T-helper 22 cell (primary cell): ENCODE data around the gene STRIP2.
"Not testable (repeated sequence)": the region's sequence is repeated elsewhere in the genome, so short reads cannot be mapped to it uniquely, and the experiment has no call there.

ENCODE experiments used
- DNase-seq: peaks from one replicate; pipeline ENCODE4 v3.0.0-alpha.2; 2020; ENCODE audit warnings: low read depth

Gene STRIP2

DNA sequence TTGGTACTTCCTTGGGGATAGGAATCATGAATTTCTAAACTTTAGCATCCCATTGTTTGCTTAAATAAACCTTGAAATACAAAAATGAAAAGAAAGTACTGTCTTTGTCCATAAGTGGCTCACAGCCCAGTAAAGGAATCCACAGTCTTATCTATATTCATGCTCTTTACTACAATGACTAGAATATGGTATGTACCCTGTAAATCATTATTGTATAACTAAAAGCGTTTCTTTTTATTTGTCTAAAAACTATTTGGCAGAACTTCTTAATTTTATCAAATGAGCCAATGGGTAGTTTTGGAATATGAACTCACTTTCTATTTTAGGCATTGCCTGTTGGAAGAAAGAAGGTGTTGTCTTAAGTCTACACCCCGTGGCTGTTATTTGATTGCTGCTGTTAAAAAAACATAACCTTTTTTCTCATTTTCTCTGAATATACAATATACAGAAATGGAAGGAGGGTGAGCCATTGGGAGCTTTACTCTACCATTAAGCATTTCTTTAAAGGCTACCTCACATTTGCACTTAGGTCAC is 12.4 kb upstream of the STRIP2 start:
- no peak for DNase-seq

DNA sequence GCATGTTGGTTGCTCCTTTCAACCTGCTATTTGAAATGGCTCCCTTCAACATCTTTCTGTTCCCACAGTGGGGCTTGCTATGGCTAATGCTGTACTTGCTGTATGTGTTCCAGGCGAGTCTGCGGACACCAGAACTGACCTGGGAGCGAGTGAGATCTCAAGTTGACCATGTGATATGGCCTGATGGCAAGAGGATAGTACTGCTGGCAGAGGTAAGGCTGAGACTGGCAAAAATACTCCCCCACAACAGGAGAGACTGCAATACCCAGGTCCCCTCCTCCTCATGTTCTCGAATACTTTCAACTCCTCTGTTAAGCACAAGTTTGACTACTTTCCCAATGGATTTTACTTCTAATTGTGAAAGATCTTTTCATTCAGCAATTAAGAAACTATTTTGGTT is 11.5 kb upstream of the STRIP2 start:
- no peak for DNase-seq

DNA sequence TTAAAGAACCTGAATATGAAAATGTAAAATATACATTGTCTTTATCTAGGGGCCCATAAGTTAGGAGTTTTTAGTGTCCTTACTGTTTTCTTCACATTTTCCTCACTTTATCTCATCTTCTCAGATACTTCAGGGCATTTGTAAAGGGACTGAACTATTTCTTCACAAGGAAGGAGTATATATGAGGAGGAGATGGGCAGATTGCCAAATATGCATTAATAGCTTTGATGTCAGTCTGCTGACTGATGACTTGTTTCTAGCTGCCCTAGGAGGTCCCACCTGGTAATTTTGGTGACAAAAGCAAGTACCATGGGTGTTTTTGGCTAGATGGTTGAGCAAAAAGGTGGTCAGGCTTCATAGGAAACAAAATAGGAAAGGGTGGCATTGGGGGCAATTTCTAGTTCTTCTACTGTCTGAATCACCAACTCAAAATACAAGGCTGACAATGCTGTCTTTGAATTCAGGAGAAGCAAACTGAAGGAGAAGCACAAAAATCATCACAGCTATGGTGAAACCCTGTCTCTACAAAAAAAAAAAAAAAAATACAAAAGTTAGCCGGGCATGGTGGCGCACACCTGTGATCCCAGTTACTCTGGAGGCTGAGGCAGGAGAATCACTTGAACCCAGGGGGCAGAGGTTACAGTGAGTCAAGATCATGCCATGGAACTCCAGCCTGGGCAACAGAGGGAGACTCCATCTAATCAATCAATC is 10.4 kb upstream of the STRIP2 start:
- DNase-seq = no peak

DNA sequence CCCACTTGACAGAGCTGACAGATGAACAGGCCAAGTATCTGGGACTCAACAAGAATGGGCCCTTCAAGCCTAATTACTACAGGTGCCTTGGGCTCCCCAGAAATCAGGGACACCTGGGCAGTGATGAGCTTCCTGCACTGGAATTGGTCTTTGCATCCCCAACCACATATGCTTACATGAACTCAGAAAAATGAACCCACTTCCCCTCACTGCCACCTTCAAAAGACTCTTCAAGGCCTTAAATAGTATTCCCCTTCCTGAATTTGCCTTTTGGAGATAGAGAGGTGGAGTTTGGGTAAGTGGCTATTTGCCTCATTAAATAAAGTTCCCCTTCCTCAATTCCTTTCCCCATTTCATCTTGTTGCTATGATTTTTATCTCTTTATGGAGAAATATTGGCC is 7.8 kb upstream of the STRIP2 start:
- no peak for DNase-seq

DNA sequence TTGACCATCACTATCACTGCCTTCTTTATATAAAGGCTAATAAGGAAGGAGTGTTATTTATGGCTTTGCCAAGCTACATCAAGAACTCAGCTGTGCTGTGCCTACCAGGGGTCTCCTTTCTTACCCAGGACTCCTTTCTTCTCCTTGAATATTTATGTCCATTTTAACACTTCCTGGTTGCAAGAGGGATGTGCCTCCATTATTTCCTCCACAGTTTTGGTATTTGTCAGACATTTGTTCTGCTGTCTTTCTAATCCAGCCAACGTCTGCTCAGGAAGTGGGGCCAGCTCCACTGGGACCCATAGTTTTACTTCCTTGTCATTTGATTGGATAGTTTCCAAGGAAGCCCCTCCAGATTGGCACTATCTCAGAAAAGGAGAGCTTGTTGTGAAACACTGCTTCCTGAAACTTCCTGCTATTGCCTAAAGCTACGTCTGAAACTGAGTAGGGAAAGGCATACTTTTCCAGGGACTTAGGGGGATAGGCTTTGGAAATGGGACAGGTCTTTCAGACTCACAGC is 6.6 kb upstream of the STRIP2 start:
- DNase-seq = no peak

DNA sequence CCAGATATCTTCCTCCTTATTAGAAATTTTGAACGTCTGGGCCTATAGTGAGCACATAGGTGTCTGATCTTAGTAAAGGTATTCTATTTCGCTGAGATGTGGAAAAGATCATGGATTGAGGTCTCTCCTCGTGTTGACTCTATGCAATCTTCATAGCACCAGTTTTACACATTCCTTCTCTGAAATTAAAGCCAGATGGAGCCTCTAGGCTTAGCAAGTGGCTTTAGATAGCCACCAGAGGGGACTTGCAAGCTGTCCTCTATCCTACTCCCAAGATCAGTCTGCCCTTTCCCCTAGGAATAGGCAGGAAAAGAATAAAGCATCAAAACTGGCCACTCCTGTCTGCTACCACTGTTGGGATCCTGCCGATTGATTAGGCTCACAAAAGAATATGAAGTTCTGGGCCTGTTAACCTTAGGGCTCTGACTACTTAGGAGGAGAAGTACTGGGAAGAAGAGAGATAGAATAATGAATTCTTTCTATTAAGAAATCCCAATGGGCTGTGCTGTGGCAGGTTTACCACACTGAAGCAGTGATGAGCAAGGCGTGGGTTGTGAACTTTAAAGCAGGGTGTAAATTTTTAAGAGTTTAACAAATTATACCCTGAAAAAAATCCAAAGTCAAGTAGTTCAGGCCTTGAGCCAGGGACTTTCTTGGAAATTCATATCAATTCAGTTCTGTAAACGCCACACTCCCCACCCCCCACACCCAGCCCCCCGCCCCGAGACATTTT is 2.2 kb upstream of the STRIP2 start:
- no peak for DNase-seq

DNA sequence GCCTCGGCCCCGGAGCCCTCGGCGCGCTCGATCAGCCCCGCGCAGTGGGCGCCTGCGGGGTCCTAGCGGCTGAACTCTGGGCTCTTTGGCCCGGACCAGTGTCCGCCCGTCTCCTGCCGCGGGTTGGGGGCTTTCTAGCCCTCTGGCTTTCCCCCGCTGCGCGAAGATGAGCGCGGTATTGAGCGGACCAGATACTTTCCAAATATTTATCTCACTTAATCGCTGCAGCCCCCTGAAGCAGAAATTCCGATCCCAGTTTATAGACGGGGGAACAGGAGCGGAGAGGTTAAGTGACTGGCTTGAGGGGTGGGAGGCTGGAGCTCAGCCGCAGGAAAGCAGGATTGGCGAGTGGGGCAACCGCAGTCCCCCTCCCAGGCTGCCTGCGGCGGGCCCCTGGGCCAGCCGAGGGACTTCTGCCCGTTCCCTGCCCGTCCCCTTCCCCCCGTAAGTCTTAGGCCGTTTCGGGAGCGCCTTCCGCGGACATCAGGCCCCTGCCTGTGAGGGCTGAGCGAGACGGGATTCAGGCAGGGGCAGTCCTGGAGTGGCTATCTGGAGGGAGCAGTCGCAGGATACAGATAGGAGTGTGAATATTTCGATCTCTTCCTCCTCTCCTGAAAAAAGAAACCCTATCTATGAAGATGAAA is 565 bp downstream of the STRIP2 start:
- no peak for DNase-seq

DNA sequence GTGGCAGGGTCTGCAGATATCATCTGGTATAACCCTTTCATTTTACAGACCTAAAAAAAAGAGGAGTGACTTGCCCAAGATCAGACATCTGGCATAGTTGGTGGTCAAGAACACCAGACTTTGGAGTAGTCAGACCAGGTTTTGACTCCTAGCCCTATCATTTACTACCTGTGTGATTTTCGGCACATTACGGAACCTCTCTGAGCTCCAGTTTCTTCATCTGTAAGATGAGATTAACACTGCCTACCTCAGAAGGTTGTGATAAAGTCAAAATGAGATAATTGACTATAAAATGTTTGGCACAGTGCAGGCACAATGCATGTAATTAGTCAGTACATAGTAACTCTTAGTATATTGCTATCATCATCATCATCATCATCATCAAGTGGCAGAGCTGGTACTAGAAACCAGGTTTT is 1.2 kb downstream of the STRIP2 start:
- DNase-seq = no peak

DNA sequence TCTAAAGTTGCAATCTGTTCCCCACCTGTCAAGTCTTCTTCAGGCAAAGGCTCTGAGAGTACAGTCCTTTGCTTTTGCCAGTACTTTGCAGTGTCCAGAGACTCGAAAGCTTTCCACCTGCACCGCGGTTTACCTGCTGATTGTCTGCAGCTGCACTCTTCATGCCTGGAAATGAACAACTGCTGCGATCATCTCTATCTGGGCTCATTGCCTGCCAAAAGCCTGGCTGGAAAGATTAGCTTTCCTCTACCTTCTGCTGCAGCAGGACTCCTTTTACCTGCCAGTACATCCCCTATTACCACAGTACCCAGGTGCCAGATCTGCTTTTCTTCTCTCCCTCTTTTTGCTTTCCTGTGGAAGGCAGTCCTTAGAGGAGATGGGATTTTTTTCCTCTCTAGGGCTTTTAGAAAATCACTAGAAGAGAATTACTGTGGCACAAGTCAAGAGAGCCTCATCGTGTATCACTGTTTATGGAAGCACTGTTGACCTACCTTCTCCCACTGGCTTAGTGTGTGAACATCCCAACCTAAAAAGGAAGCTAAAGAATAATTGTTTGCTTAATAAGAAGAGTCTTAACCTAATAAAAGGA is 2.2 kb downstream of the STRIP2 start:
- DNase-seq = no peak

DNA sequence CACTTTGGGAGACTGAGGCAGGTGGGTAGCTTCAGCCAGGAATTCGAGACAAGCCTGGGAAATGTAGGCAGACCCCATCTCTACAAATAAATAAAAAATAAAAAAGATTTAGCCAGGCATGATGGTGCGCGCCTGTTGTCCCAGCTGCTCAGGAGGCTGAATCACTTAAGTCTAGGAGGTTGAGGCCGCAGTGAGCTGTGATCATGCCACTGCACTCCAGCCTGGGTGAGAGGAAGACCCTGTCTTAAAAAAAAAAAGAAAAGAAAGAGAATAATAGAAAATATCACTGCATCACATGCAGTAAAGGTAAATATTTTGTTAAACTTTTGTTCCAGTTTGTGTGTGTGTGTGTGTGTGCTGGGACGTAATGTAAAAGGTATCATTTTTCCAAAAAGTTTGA is 3.0 kb downstream of the STRIP2 start:
- no peak for DNase-seq

DNA sequence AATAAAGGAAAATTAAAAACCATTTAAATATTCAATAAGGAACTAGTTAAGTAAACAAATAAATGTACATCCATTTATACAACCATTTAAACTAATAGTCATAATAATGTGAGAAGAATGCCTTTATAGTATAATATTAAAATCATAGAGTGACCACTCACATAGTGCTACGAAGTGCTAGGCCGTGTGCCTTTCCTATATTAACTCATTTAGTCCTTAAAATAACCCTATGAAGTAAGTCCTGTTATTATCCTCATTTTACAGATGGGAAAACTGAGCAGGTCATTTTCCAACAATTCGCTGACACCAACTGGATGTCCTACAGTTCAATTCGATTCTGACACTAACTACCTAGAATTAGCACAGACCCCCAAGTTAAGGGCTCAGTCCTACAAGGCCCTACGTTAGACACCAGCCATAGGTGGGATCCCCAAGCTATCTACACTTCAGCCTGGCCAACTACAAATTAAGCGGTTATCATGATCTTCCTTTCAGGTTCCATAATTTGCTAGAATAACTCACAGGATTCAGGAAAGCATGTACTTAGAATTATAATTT is 4.1 kb downstream of the STRIP2 start:
- DNase-seq = no peak

DNA sequence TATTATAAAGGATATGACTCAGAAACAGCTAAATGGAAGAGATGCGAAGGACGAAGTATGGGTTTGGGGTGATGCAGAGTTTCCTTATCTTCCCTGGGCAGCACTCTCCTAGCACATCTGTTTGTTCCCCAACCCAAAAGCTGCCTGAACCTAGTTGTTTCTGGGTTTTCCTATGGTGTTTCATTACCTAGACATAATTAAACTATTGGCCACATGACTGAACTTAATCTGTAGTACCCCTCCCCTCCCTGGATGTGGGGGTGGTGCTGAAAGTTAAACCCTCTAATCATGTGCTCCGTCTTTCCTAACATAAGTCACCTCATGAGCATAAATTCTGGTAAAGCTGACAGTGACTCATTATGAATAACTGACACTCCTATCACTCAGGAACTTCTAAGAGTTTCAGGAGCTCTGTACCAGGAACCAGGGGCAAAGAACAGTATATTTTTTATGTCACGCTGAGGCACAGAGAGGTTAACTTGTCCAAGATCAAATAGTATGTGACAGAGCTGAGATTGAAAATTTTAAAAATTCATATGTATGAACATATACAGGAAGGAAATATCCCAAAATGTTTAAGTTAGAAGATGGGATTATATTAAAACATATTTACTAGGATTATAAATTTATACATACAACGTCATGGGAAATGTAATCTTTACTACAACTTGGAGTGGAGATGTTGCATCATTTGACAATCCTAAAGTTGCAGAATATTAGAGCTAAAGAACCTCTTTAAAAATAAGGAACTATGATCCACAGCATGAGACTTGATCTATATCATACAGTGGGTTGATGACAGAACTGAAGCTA is 4.8 kb downstream of the STRIP2 start:
- DNase-seq = no peak

DNA sequence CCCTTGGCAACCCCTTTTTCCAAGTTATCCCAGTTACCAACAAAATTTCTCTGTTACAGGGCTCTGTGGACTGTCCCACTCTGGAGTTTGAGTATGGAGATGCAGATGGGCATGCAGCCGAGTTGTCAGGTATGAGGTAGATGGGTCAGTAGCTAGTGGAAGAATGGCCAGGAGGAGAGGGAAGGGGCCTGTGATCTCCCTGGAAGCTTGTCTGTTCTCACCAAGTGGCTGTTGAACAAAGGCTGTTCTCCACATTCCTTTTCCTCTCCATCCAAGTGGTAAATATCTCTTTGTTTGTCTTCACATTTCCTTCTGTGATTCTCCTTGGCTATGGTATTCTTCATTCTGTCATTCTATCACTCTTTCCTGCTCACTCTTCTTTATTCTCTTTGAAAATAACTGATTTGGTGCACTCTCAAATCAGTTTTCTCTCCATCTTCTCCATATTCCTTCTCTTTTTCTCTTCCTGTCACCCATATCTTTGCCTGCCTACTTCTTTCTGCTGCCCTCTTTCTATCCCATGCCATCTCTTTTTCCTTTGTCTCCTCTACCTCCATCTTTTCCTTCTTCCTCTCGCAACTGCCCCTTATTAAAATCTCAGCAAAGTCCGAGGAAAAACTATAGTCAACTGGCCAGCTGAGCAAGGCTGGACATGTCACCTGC is 5.9 kb downstream of the STRIP2 start:
- no peak for DNase-seq

DNA sequence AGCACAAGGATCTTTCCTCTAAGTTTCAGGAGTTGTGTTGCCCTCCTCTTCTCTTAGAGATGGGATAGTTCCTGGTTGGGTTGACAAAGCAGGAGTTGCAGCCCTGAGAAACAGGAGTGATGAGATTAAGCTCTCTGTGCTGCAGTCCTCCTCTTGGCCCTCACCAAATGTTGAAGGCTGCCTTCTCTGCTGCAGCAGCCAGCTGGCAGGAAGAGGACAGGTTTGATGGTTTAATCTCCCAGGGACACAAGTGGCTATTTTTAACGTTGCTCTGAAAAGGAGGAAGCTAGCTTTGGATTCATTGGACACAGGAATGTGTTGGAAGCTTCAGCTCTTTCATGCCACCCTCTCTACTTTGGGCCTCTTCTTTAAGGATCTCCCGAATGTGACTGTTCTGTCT is 9.4 kb downstream of the STRIP2 start:
- DNase-seq = no peak

DNA sequence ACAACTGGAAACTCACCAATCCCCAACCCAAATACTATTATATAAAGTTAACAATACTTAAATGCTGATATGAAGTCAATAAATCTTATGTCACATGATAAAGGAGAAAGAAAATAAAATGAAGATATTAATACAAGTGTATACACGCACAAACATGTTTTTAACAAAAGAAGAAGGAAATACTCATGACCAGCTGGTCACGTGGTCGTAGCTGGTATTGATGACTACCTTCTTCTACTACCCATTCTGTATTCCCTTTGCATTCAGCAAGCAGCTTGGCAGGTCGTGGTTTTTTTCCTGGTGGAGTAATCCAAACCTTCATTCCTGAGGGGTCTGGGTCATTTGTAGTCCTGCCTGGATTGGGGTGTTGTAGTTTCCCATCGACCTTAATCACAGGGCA is 10.5 kb downstream of the STRIP2 start:
- not testable (repeated sequence) for DNase-seq

DNA sequence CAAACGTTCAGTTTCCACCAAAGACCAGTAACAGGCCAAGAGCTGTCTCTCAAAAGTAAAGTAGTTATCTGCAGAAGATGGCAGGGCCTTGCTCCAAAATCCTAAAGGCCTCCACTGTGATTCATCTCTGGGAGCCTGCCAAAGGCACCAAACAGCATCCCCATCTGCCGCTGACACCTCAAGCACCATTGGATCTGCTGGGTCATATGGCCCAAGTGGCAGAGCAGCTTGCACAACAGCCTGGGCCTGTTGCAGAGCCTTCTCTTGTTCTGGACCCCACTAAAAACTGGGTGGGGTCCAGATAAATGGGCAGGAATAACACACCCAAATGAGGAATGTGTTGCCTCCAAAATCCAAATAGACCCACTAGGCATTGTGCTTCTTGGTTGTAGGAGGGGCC is 12.7 kb downstream of the STRIP2 start:
- DNase-seq = not testable (repeated sequence)

DNA sequence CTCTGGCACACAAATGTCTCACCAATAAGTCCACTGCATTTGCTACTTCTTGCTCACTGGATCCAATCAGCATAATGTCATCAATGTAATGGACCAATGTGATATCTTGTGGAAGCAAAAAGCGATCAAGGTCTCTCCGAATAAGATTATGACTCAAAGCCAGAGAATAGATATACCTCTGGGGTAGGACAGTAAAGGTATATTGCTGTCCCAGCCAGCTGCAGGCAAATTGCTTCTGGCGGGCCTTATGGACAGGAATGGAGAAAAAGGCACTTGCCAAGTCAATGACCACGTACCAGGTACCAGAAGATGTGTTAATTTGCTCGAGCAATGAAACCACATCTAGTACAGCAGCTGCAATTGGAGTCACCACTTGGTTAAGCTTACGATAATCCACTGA is 13.2 kb downstream of the STRIP2 start:
- DNase-seq = not testable (repeated sequence)

DNA sequence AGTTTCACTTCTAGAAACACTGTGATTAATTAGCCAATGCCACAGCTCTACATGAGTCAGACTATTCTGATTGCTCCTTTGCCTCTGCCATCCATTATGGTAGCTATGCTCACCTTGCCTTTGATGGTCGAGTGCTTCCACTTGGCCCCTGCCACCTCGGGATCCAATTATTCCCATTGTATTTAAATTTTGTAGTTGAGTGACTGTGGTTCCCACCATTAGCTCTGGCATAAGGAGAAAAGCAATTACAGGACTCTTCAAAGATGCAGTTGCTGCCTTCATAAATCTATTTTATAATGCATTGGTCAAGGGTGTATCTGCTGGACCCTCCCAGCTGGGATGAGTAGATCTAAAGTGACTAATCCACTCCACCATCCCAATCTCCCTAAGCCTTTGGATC is 14.4 kb downstream of the STRIP2 start:
- DNase-seq = not testable (repeated sequence)

DNA sequence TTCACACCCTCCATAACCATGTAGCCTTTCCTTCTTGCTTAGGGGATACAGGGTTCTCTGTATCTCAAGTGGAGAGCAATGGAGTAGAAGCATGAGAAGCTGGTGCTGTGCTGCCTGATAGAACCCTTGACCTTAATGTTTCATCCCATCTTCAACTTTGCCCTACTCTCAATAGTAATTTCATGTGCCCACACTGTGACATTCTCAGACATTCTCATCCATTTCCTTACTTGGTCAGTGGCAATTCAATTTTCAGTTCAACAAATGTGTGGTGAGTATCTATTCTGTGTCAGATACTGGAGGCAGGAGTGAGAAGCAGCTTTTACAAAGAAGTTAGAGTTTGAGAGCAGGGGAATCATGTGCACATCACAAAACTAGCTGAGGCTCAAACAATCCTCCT is 16.1 kb downstream of the STRIP2 start:
- no peak for DNase-seq

DNA sequence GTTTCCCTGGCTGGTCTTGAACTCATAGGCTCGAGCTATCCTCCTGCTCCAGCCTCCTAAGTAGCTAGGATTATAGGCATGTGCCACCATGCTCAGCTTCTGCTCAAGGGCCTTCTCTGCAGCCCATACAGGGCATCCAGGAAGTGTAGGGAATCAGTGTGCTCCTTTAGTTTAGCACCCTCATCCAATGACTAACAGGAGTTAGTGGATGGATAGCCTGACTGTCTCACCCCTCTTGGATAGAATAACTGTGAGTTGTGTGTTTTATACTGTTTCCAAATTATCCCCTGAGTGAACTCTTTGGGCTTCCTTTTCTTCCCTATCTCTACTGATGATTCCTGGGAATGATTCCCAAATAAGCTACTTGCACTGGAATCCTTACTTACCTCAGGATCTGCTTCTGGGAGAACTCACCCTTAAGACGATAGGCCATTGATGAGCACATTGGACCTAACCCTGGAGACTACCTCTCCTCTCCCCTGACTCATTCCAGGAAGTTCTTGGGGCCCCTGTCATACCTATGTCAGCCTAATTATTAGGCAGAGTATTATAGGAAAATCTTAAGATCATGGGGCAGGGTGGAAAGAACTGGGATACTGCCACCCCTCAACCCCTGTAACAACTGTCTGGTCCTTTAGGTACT is 18.5 kb downstream of the STRIP2 start:
- no peak for DNase-seq
